DOHH2 (cell line): ENCODE data around the gene PEA15.

Experiments used
- H3F3A ChIP-seq: fragments of 200-600 bp; sonication (generic), shearing (Covaris generic); 2 replicates; pipeline ENCODE4 v1.6.0; 2016; ENCODE audit warnings: antibody characterized with exemption, mild to moderate bottlenecking; ENCODE audit not compliant: control insufficient read depth, insufficient read depth
- H3K27ac ChIP-seq: fragments of 200-600 bp; sonication (generic); 2 replicates; pipeline ENCODE4 v1.5.1; 2014; ENCODE audit warnings: low read depth, mild to moderate bottlenecking, low read length, moderate library complexity
- H3K27me3 ChIP-seq: fragments of 200-600 bp; sonication (generic); 2 replicates; pipeline ENCODE4 v1.6.1; 2014; ENCODE audit warnings: mild to moderate bottlenecking, low read length, mixed read lengths; ENCODE audit not compliant: control insufficient read depth
- H3K36me3 ChIP-seq: fragments of 200-600 bp; sonication (generic); 2 replicates; pipeline ENCODE4 v1.6.1; 2014; ENCODE audit warnings: mild to moderate bottlenecking, low read length, moderate library complexity, mixed read lengths; ENCODE audit not compliant: control insufficient read depth
- H3K4me1 ChIP-seq: fragments of 200-600 bp; sonication (generic); 2 replicates; pipeline ENCODE4 v1.6.1; 2014; ENCODE audit warnings: mild to moderate bottlenecking, low read length, mixed read lengths; ENCODE audit not compliant: control insufficient read depth
- H3K4me2 ChIP-seq: fragments of 200-600 bp; sonication (generic); 2 replicates; pipeline ENCODE4 v1.6.0; 2014; ENCODE audit warnings: mild to moderate bottlenecking, low read length, moderate library complexity
- H3K4me3 ChIP-seq: fragments of 200-600 bp; sonication (generic); 2 replicates; pipeline ENCODE4 v1.5.1; 2014; ENCODE audit warnings: mild to moderate bottlenecking, low read length, mixed read lengths
- H3K79me2 ChIP-seq: fragments of 200-600 bp; sonication (generic); 2 replicates; pipeline ENCODE4 v1.6.1; 2014; ENCODE audit warnings: mild to moderate bottlenecking, low read length, mixed read lengths; ENCODE audit not compliant: control insufficient read depth
- H3K9me2 ChIP-seq: fragments of 200-600 bp; sonication (generic); replicated peaks from 2 replicates; pipeline ENCODE4 v1.6.1; 2014; ENCODE audit warnings: mild to moderate bottlenecking, low read length, mixed read lengths; ENCODE audit not compliant: control insufficient read depth
- H3K9me3 ChIP-seq: fragments of 200-600 bp; sonication (generic); 2 replicates; pipeline ENCODE4 v1.6.1; 2014; ENCODE audit warnings: antibody characterized with exemption, low read length, mixed read lengths; ENCODE audit not compliant: control insufficient read depth, insufficient read depth
- H4K20me1 ChIP-seq: fragments of 200-600 bp; sonication (generic); 2 replicates; pipeline ENCODE4 v1.6.0; 2014; ENCODE audit warnings: low read depth, mild to moderate bottlenecking, antibody characterized with exemption, low read length, moderate library complexity; ENCODE audit not compliant: control insufficient read depth, insufficient read depth
- CTCF ChIP-seq: fragments of 200-600 bp; sonication (generic); IDR thresholded peaks from one replicate; pipeline ENCODE4 v1.5.1; 2014; ENCODE audit warnings: antibody characterized with exemption, mild to moderate bottlenecking, low read depth, low read length; ENCODE audit not compliant: poor library complexity, severe bottlenecking
- EZH2phosphoT487 ChIP-seq: fragments of 200-600 bp; sonication (generic); IDR thresholded peaks from 2 replicates; pipeline ENCODE4 v1.6.1; 2017; ENCODE audit warnings: borderline replicate concordance, mild to moderate bottlenecking, antibody characterized with exemption, low read length, moderate library complexity, mixed read lengths

Gene PEA15

GRCh38 chr1:160257411-160258015 lies 52.3 kb downstream of the PEA15 start:
- peaks cover 75% of the 10 kb centered on the region for H3K79me2 ChIP-seq

GRCh38 chr1:160258177-160258798 lies 53.1 kb downstream of the PEA15 start:
- no peak for TF ChIP-seq EZH2phosphoT487
- no peak for TF ChIP-seq CTCF
- peaks cover 70% of the 10 kb centered on the region for H3K79me2 ChIP-seq
- H3K4me3 ChIP-seq: no peak overlapping the region

More at GRCh38 chr1:160257411-160258015, 52.3 kb downstream of the PEA15 start:
- H3K4me3 ChIP-seq: no peak overlapping the region
- no peak overlapping the region for H3K27ac ChIP-seq
- no peaks in the 10 kb centered on the region for H4K20me1 ChIP-seq
- no peaks in the 10 kb centered on the region for H3K9me3 ChIP-seq
- peaks cover 49% of the 10 kb centered on the region for H3K36me3 ChIP-seq
- no peak overlapping the region for H3K4me2 ChIP-seq
- 0 out of 2 replicates have a peak, but pooled peaks cover 2% of the 10 kb centered on the region for H3F3A ChIP-seq
- H3K4me1 ChIP-seq: peaks cover 14% of the 10 kb centered on the region
- H3K9me2 ChIP-seq: no peaks in the 10 kb centered on the region
- TF ChIP-seq CTCF: no peak
- TF ChIP-seq EZH2phosphoT487: no peak
- H3K27me3 ChIP-seq: no peaks in the 10 kb centered on the region

GRCh38 chr1:160260406-160261382 lies 55.5 kb downstream of the PEA15 start:
- Histone ChIP-seq H3K4me1 (peaks cover 22% of the 10 kb centered on the region), H4K20me1 (no peaks in the 10 kb centered on the region), H3K79me2 (peaks cover 64% of the 10 kb centered on the region), H3K9me2 (no peaks in the 10 kb centered on the region), H3F3A (0 out of 2 replicates have a peak, but pooled peaks cover 2% of the 10 kb centered on the region), H3K36me3 (peaks cover 43% of the 10 kb centered on the region), H3K4me3 (peak overlapping the region; percentile 93), H3K4me2 (peak overlapping the region; percentile 87), H3K27ac (no peak overlapping the region), H3K27me3 (no peaks in the 10 kb centered on the region), H3K9me3 (no peaks in the 10 kb centered on the region)
- TF ChIP-seq EZH2phosphoT487 (no peak), CTCF (no peak)

More at GRCh38 chr1:160258177-160258798, 53.1 kb downstream of the PEA15 start:
- H4K20me1 ChIP-seq: no peaks in the 10 kb centered on the region
- H3K4me2 ChIP-seq: no peak overlapping the region
- peaks cover 49% of the 10 kb centered on the region for H3K36me3 ChIP-seq
- no peaks in the 10 kb centered on the region for H3K9me3 ChIP-seq
- no peaks in the 10 kb centered on the region for H3K27me3 ChIP-seq
- no peaks in the 10 kb centered on the region for H3K9me2 ChIP-seq
- H3F3A ChIP-seq: 0 out of 2 replicates have a peak, but pooled peaks cover 2% of the 10 kb centered on the region
- H3K4me1 ChIP-seq: peaks cover 21% of the 10 kb centered on the region
- H3K27ac ChIP-seq: no peak overlapping the region
